CD4-positive, alpha-beta T cell treated with Interleukin-6 at 100 ng/mL for 8 hours (primary cell): ENCODE measurements around the gene LPP.

Experiments
- DNase-seq: peaks from one replicate; pipeline ENCODE4 v3.0.0-alpha.2; 2020; ENCODE audit warnings: mixed read lengths, low spot score

Gene LPP

GRCh38 chr3:188331166-188331565 lies 177.2 kb downstream of the LPP start:
- DNase-seq, result no peak

GRCh38 chr3:188332085-188332484 lies 178.1 kb downstream of the LPP start:
- no peak for DNase-seq

GRCh38 chr3:188335656-188336055 lies 181.7 kb downstream of the LPP start:
- no peak for DNase-seq

GRCh38 chr3:188336178-188336577 lies 182.2 kb downstream of the LPP start:
- DNase-seq, result no peak

GRCh38 chr3:188337232-188337631 lies 183.3 kb downstream of the LPP start:
- DNase-seq, result no peak

- no peak for DNase-seq
These were observed 184.1 kb downstream of the LPP start for GRCh38 chr3:188338086-188338485.

GRCh38 chr3:188339410-188340295 lies 185.7 kb downstream of the LPP start:
- DNase-seq, result peak; percentile 2

GRCh38 chr3:188341501-188341900 lies 187.5 kb downstream of the LPP start:
- no peak for DNase-seq

- no peak for DNase-seq
These were observed 189.2 kb downstream of the LPP start for GRCh38 chr3:188342991-188343732.

- no peak for DNase-seq
These were observed 189.9 kb downstream of the LPP start for GRCh38 chr3:188343894-188344293.

GRCh38 chr3:188345223-188345622 lies 191.3 kb downstream of the LPP start:
- no peak for DNase-seq

GRCh38 chr3:188348435-188349244 lies 194.7 kb downstream of the LPP start:
- no peak for DNase-seq

GRCh38 chr3:188349351-188349901 lies 195.5 kb downstream of the LPP start:
- DNase-seq, result no peak

- DNase-seq, result no peak
These were observed 196.0 kb downstream of the LPP start for GRCh38 chr3:188349933-188350332.

GRCh38 chr3:188350961-188351360 lies 197.0 kb downstream of the LPP start:
- no peak for DNase-seq

- no peak for DNase-seq
These were observed 197.7 kb downstream of the LPP start for GRCh38 chr3:188351648-188352047.

GRCh38 chr3:188352196-188352927 lies 198.4 kb downstream of the LPP start:
- no peak for DNase-seq

- no peak for DNase-seq
These were observed 199.5 kb downstream of the LPP start for GRCh38 chr3:188353426-188353825.

GRCh38 chr3:188358787-188359493 lies 205.0 kb downstream of the LPP start:
- peak; percentile 34 for DNase-seq

- DNase-seq, result no peak
These were observed 206.5 kb downstream of the LPP start for GRCh38 chr3:188360364-188360881.
